GM19455 (cell line): ENCODE results near the gene MDGA2.
"Not testable (repeated sequence)": the region's sequence is repeated elsewhere in the genome, so short reads cannot be mapped to it uniquely, and the experiment has no call there.

Experiments used
- ATAC-seq: cut with Tn5 transposase; IDR thresholded peaks from one replicate; pipeline ENCODE4 v1.9.1; 2021; ENCODE audit not compliant: unreplicated experiment

The MDGA2 gene

GRCh38 chr14:46985529-46986380 lies 689.6 kb downstream of the MDGA2 start:
- no peak for ATAC-seq

GRCh38 chr14:46973295-46973694 lies 702.1 kb downstream of the MDGA2 start:
- ATAC-seq, result no peak

GRCh38 chr14:46964378-46964777 lies 711.0 kb downstream of the MDGA2 start:
- ATAC-seq, result no peak

- no peak for ATAC-seq
These were observed 724.3 kb downstream of the MDGA2 start for GRCh38 chr14:46951103-46951502.

- no peak for ATAC-seq
These were observed 734.8 kb downstream of the MDGA2 start for GRCh38 chr14:46940611-46941010.

- no peak for ATAC-seq
These were observed 754.9 kb downstream of the MDGA2 start for GRCh38 chr14:46920542-46920941.

GRCh38 chr14:46915539-46915938 lies 759.9 kb downstream of the MDGA2 start:
- ATAC-seq, result not testable (repeated sequence)

- no peak for ATAC-seq
These were observed 772.6 kb downstream of the MDGA2 start for GRCh38 chr14:46902837-46903236.

- no peak for ATAC-seq
These were observed 780.9 kb downstream of the MDGA2 start for GRCh38 chr14:46894476-46894875.

GRCh38 chr14:46887144-46887543 lies 788.3 kb downstream of the MDGA2 start:
- no peak for ATAC-seq

GRCh38 chr14:46885566-46885965 lies 789.8 kb downstream of the MDGA2 start:
- no peak for ATAC-seq

- no peak for ATAC-seq
These were observed 813.7 kb downstream of the MDGA2 start for GRCh38 chr14:46861753-46862152.

GRCh38 chr14:46840944-46841720 lies 834.3 kb downstream of the MDGA2 start:
- ATAC-seq, result no peak

GRCh38 chr14:46820291-46820690 lies 855.1 kb downstream of the MDGA2 start:
- ATAC-seq, result no peak

- ATAC-seq, result no peak
These were observed 856.3 kb downstream of the MDGA2 start for GRCh38 chr14:46819117-46819516.

GRCh38 chr14:46818147-46818546 lies 857.3 kb downstream of the MDGA2 start:
- no peak for ATAC-seq

GRCh38 chr14:46793144-46793543 lies 882.3 kb downstream of the MDGA2 start:
- ATAC-seq, result no peak
